ENCODE measurements around the gene CCNK.

- TF ChIP-seq POLR2A (IDR thresholded peaks at IDR 0.05) (no peak), CTCF (IDR thresholded peaks at IDR 0.05) (no peak)
Observed at GRCh38 chr14:99527026-99527425, 45.8 kb downstream of the CCNK start.
